H1 (cell line): ENCODE results near the gene TLL2. TPM values are rescaled to one million over a fixed set of nuclear protein-coding genes. Genes with fewer than 3 reads are reported as not detected.

ENCODE experiments used
- CTCF ChIA-PET: fragments of 300-600 bp; sonication (Branson Sonifier 250); formaldehyde crosslinking; loops from one replicate; lab custom pipeline; 2021; ENCODE audit not compliant: partially characterized antibody; lab: Charles Lee
- POLR2A ChIA-PET: fragments of 300-600 bp; sonication (Branson Sonifier 250); formaldehyde crosslinking; loops from one replicate; lab custom pipeline; 2021; ENCODE audit warnings: inconsistent platforms; ENCODE audit not compliant: partially characterized antibody; lab: Charles Lee
- DNase-seq, 2 experiments: peaks; one replicate each; pipeline versions ENCODE4 v3.0.0 to v3.0.0-alpha.2; 2010 to 2022; ENCODE audit warnings: low spot score in 2 of 2, low read depth in 1 of 2, mixed read lengths in 1 of 2
- FAIRE-seq: peaks from 2 replicates; lab custom pipeline; 2011; peaks lifted over from hg19 to GRCh38; lab: Jason Lieb, UNC
- H2AFZ ChIP-seq: 2 replicates; pipeline ENCODE4 v1.8.1; 2012; ENCODE audit warnings: low read length, inconsistent platforms
- H2AK5ac ChIP-seq: 2 replicates; pipeline ENCODE4 v1.6.1; 2013; ENCODE audit warnings: low read depth, low read length
- H2BK120ac ChIP-seq: replicated peaks from 2 replicates; pipeline ENCODE3; 2013; ENCODE audit warnings: low read depth, low read length, inconsistent platforms
- H2BK12ac ChIP-seq: 2 replicates; pipeline ENCODE4 v1.6.1; 2013; ENCODE audit warnings: low read depth, low read length
- H2BK15ac ChIP-seq: 2 replicates; pipeline ENCODE4 v1.6.1; 2013; ENCODE audit warnings: low read length
- H2BK20ac ChIP-seq: 2 replicates; pipeline ENCODE4 v1.6.1; 2013; ENCODE audit warnings: low read length
- H2BK5ac ChIP-seq: 2 replicates; pipeline ENCODE4 v1.6.1; 2013; ENCODE audit warnings: low read depth, low read length
- H3K14ac ChIP-seq: 2 replicates; pipeline ENCODE4 v1.6.1; 2013; ENCODE audit warnings: inconsistent platforms; ENCODE audit not compliant: insufficient read length
- H3K18ac ChIP-seq: 2 replicates; pipeline ENCODE4 v1.6.1; 2013; ENCODE audit warnings: low read length; ENCODE audit errors: extremely low read depth
- H3K23ac ChIP-seq: 2 replicates; pipeline ENCODE4 v1.6.1; 2013; ENCODE audit warnings: inconsistent platforms; ENCODE audit not compliant: insufficient read length
- H3K23me2 ChIP-seq: 2 replicates; pipeline ENCODE4 v1.6.1; 2013; ENCODE audit warnings: low read depth, low read length
- H3K27ac ChIP-seq: 2 replicates; pipeline ENCODE4 v1.6.1; 2011; ENCODE audit warnings: low read depth, low read length, inconsistent platforms
- H3K27me3 ChIP-seq, 4 experiments: replicated peaks in 1 of 4; 1 replicate in 1 of 4; 2 replicates in 3 of 4; pipeline versions ENCODE4 v1.6.1 to v1.8.1; 2011 to 2013; ENCODE audit warnings: low read length in 3 of 4, mild to moderate bottlenecking in 3 of 4, inconsistent platforms in 2 of 4, mixed read lengths in 2 of 4, moderate library complexity in 1 of 4; ENCODE audit not compliant: control insufficient read depth in 3 of 4, insufficient read depth in 3 of 4; ENCODE audit errors: extremely low read depth in 1 of 4
- H3K36me3 ChIP-seq, 4 experiments: 2 replicates each; pipeline versions ENCODE4 v1.6.1 to v1.8.1; 2011 to 2013; ENCODE audit warnings: mild to moderate bottlenecking in 4 of 4, low read length in 3 of 4, moderate library complexity in 2 of 4, control low read depth in 1 of 4, inconsistent platforms in 1 of 4; ENCODE audit not compliant: insufficient read depth in 4 of 4, control insufficient read depth in 2 of 4
- H3K4ac ChIP-seq: replicated peaks from 2 replicates; pipeline ENCODE3; 2013; ENCODE audit warnings: low read length, low read depth, mixed read lengths, inconsistent platforms; ENCODE audit not compliant: insufficient read length
- H3K4me1 ChIP-seq, 4 experiments: replicated peaks in 1 of 4; 1 replicate in 1 of 4; 2 replicates in 3 of 4; pipeline versions ENCODE4 v1.6.1 to v1.8.1; 2011 to 2013; ENCODE audit warnings: low read length in 3 of 4, inconsistent platforms in 2 of 4, mixed read lengths in 1 of 4; ENCODE audit not compliant: insufficient read depth in 4 of 4, control insufficient read depth in 3 of 4
- H3K4me2 ChIP-seq, 2 experiments: 2 replicates each; pipeline versions ENCODE4 v1.6.1 to v1.8.1; 2011 to 2013; ENCODE audit warnings: low read depth in 2 of 2, low read length in 2 of 2, control low read depth in 1 of 2, inconsistent platforms in 1 of 2, mild to moderate bottlenecking in 1 of 2; ENCODE audit not compliant: insufficient read depth in 1 of 2
- H3K4me3 ChIP-seq, 4 experiments: fragments of 200-600, 300-600 bp in 1 of 4; sonication (generic), shearing (Covaris generic), sonication (Bioruptor Twin) in 1 of 4; 2 replicates each; pipeline versions ENCODE4 v1.5.1 to v1.8.1; 2011 to 2016; ENCODE audit warnings: low read length in 4 of 4, low read depth in 3 of 4, control low read depth in 2 of 4, inconsistent platforms in 2 of 4, mild to moderate bottlenecking in 2 of 4, mixed read lengths in 1 of 4, moderate library complexity in 1 of 4; ENCODE audit not compliant: insufficient read depth in 2 of 4; ENCODE audit errors: extremely low read depth in 1 of 4
- H3K56ac ChIP-seq: replicated peaks from 2 replicates; pipeline ENCODE3; 2013; ENCODE audit warnings: low read depth, mild to moderate bottlenecking, mixed read lengths, low read length, inconsistent platforms; ENCODE audit not compliant: insufficient read length
- H3K79me1 ChIP-seq: 2 replicates; pipeline ENCODE4 v1.6.1; 2013; ENCODE audit warnings: low read depth, low read length, control low read depth
- H3K79me2 ChIP-seq, 2 experiments: 2 replicates each; pipeline versions ENCODE4 v1.6.1 to v1.8.1; 2012 to 2013; ENCODE audit warnings: low read length in 2 of 2, mild to moderate bottlenecking in 2 of 2, inconsistent platforms in 1 of 2; ENCODE audit not compliant: insufficient read depth in 2 of 2, control insufficient read depth in 1 of 2
- H3K9ac ChIP-seq, 4 experiments: replicated peaks in 1 of 4; 1 replicate in 1 of 4; 2 replicates in 3 of 4; pipeline versions ENCODE4 v1.6.1 to v1.8.1; 2011 to 2013; ENCODE audit warnings: low read depth in 3 of 4, low read length in 3 of 4, control low read depth in 2 of 4, mild to moderate bottlenecking in 2 of 4, moderate library complexity in 2 of 4, inconsistent platforms in 1 of 4; ENCODE audit errors: extremely low read depth in 1 of 4
- H3K9me3 ChIP-seq, 2 experiments: 2 replicates each; pipeline versions ENCODE4 v1.6.1 to v1.8.1; 2012 to 2013; ENCODE audit warnings: mild to moderate bottlenecking in 2 of 2, moderate library complexity in 2 of 2, control low read depth in 1 of 2, inconsistent platforms in 1 of 2, low read depth in 1 of 2, low read length in 1 of 2, mixed read lengths in 1 of 2; ENCODE audit not compliant: insufficient read depth in 2 of 2
- H4K20me1 ChIP-seq, 2 experiments: replicated peaks in 1 of 2; 2 replicates each; pipeline versions ENCODE3 to v1.8.1; 2011 to 2013; ENCODE audit warnings: inconsistent platforms in 2 of 2, low read length in 2 of 2, mild to moderate bottlenecking in 1 of 2; ENCODE audit not compliant: insufficient read depth in 2 of 2, control insufficient read depth in 1 of 2
- H4K5ac ChIP-seq: 2 replicates; pipeline ENCODE4 v1.6.1; 2013; ENCODE audit warnings: low read length, low read depth, mixed read lengths, inconsistent platforms; ENCODE audit not compliant: insufficient read length
- H4K8ac ChIP-seq: 2 replicates; pipeline ENCODE4 v1.8.0; 2013; ENCODE audit warnings: mild to moderate bottlenecking, moderate library complexity, low read length, inconsistent platforms; ENCODE audit not compliant: insufficient read depth; ENCODE audit errors: extremely low read depth
- H4K91ac ChIP-seq: replicated peaks from 2 replicates; pipeline ENCODE3; 2013; ENCODE audit warnings: low read length, mixed read lengths, inconsistent platforms; ENCODE audit not compliant: insufficient read length
- BCL11A ChIP-seq, 2 experiments: IDR thresholded peaks; one replicate each; pipeline ENCODE4 v1.6.1; 2011; ENCODE audit warnings: low read depth in 2 of 2, low read length in 2 of 2, mild to moderate bottlenecking in 2 of 2
- HDAC6 ChIP-seq: IDR thresholded peaks from one replicate; pipeline ENCODE4 v1.7.1; 2012; ENCODE audit warnings: low read depth, mild to moderate bottlenecking, inconsistent platforms, low read length, moderate library complexity
- RAD21 ChIP-seq, 2 experiments: IDR thresholded peaks in 1 of 2; conservative IDR thresholded peaks in 1 of 2; 2 replicates each; pipeline ENCODE4 v1.6.1; 2011; ENCODE audit warnings: low read depth in 2 of 2, low read length in 2 of 2, improper control_type of control experiment in 1 of 2, inconsistent platforms in 1 of 2, mild to moderate bottlenecking in 1 of 2, moderate library complexity in 1 of 2
- SIN3A ChIP-seq, 2 experiments: IDR thresholded peaks in 1 of 2; conservative IDR thresholded peaks in 1 of 2; 2 replicates each; pipeline ENCODE4 v1.6.1; 2011 to 2012; ENCODE audit warnings: low read length in 2 of 2, improper control_type of control experiment in 1 of 2, low read depth in 1 of 2, mild to moderate bottlenecking in 1 of 2
- WGBS, 2 experiments: shearing (Covaris generic) in 1 of 2; methylation state at CpG; one replicate each; pipeline versions ENCODE4 v1.1.6 to v1.1.7; 2013 to 2015; ENCODE audit warnings: low lambda C conversion rate in 2 of 2, mixed read lengths in 2 of 2, inconsistent platforms in 1 of 2, low coverage in 1 of 2, missing lambda C conversion rate in 1 of 2; ENCODE audit not compliant: insufficient replicate concordance in 2 of 2, insufficient coverage in 1 of 2, insufficient read length in 1 of 2; ENCODE audit errors: extremely low coverage in 1 of 2, missing lambda C conversion rate in 1 of 2; 5-methylcytosine and 5-hydroxymethylcytosine counted together
- polyA plus RNA-seq, 7 experiments: library from polyadenylated mRNA; depleted of rRNA in 3 of 7; stranded (reverse) in 5 of 7; unstranded in 2 of 7; fragments of >200 nt in 5 of 7; fragments of 200-250 nt in 2 of 7; gene quantifications; 1 replicate in 5 of 7; 2 replicates in 1 of 7; 4 replicates in 1 of 7; pipeline versions ENCODE4 v1.2.1 to v1.2.3, GENCODE V29; 2011 to 2013; ENCODE audit warnings: missing spikeins in 2 of 7, mixed read lengths in 2 of 7
- total RNA-seq: library from RNA; stranded (reverse); fragmentation: NEBNext Ultra II Directional; extraction: Animal tissue kit (Norgen Biotek cat#: 25700); gene quantifications from 2 replicates; pipeline ENCODE4 v1.2.1, GENCODE V29; 2021
- TF ChIP-seq, protein P1 (sequence below), 3 experiments: IDR thresholded peaks; 1 replicate in 2 of 3; 2 replicates in 1 of 3; pipeline versions ENCODE4 v1.5.1 to v1.6.1; 2011; ENCODE audit warnings: low read length in 3 of 3, mild to moderate bottlenecking in 3 of 3, inconsistent platforms in 2 of 3, low read depth in 1 of 3, moderate library complexity in 1 of 3; ENCODE audit not compliant: insufficient read depth in 1 of 3; ENCODE audit errors: control extremely low read depth in 1 of 3
- TF ChIP-seq, protein P2 (sequence below): IDR thresholded peaks from 2 replicates; pipeline ENCODE4 v1.6.1; 2012; ENCODE audit warnings: inconsistent platforms

Gene TLL2
- total and polyA plus RNA-seq, 2 of the 8 experiments (the other 6 are each of a cell fraction or from before 2014, with no cell fraction given) = 2.4 to 3.2 TPM

DNA sequence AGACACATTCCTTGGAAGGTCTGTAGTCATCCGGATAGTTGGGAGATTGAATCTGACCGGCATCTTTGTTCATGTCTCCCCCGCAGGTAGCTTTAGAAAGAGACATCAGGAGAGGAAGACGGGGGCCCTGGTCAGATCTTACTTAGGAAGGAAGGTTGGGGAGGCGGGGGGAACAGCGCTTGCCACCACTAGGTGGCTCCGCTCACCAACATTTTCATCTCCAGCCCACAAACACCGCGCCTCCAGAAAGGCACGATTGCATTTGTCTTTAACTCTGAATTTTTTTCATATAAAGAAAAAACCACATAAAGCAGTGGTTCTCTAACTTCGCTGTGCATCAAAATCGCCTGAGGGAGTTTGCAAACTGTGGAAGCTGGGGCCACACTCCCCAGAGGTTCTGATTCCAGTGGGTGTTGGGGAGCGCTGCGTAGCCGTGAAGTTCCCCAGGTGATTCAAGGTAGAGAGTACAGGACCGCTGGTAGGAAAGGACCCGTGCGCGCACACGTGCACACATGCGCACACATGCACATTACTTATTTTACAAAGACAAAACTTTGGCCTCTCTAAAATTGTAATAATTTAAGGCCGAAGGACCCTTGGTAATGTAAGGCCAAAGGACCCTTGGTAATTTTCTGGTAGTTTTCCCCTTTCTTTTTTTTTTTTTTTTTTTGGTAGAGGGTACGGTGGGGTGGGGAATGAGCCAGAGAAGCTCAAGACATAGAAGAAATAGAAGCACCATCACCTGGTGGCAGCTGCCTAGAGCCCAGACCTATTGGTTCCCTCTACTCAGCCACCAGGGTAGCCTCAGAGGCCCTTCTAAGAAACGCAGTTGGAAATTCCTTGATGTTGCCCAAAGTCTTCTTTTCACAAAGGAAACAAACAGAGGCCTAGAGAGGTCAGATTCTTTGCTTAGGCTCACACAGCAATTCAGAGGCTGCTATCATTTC, 117.5 kb downstream of the TLL2 start:
- Histone ChIP-seq H4K8ac (no peak overlapping the region), H3K9ac (no peak overlapping the region), H3K4me3 (peak overlapping the region; percentile 10 to 49 (median 22); a peak in 4 of 8 replicates), H2BK12ac (0 out of 2 replicates have a peak overlapping the region, but pooled peaks have one; percentile 14), H3K4me1 (peaks cover 0 to 6% (median 2%) of the 10 kb centered on the region in 4 experiments; a peak in 6 of 7 replicates), H3K56ac (no peak overlapping the region), H2AFZ (peak overlapping the region; percentile 80), H3K4me2 (peak overlapping the region; percentile 4 to 47; a peak in 3 of 4 replicates), H2BK15ac (no peak overlapping the region), H3K36me3 (no peaks in the 10 kb centered on the region), H3K4ac (no peak overlapping the region), H3K27me3 (no peaks in the 10 kb centered on the region; a peak in 2 of 7 replicates), H3K27ac (no peak overlapping the region), H2BK5ac (no peak overlapping the region), H4K20me1 (no peaks in the 10 kb centered on the region), H3K23me2 (no peaks in the 10 kb centered on the region), H2AK5ac (no peak overlapping the region), H4K5ac (no peak overlapping the region), H2BK20ac (0 out of 2 replicates have a peak overlapping the region, but pooled peaks have one; percentile 61), H4K91ac (no peak overlapping the region), H3K9me3 (no peaks in the 10 kb centered on the region), H3K79me1 (no peaks in the 10 kb centered on the region), H3K79me2 (no peaks in the 10 kb centered on the region), H3K18ac (peak overlapping the region; percentile 82; the same call in 1 of the 2 replicates), H3K14ac (no peak overlapping the region), H2BK120ac (no peak overlapping the region), H3K23ac (no peak overlapping the region)
- TF ChIP-seq HDAC6 (no peak), RAD21 (IDR thresholded peaks at IDR 0.05 in 1 of 2, conservative IDR thresholded peaks at IDR 0.05 in 1 of 2; ENCODE audit: low read depth in 2 of 2, low read length in 2 of 2) (peak; percentile 91 to 92), BCL11A (IDR thresholded peaks at IDR 0.05; ENCODE audit: low read depth in 2 of 2, low read length in 2 of 2) (no peak), SIN3A (conservative IDR thresholded peaks at IDR 0.05 in 1 of 2, IDR thresholded peaks at IDR 0.05 in 1 of 2; ENCODE audit: low read depth in 1 of 2, low read length in 2 of 2) (0 out of 4 replicates have a peak, but pooled peaks of 1 of the 2 experiments have one; percentile 41)
- TF ChIP-seq, protein P1, sequence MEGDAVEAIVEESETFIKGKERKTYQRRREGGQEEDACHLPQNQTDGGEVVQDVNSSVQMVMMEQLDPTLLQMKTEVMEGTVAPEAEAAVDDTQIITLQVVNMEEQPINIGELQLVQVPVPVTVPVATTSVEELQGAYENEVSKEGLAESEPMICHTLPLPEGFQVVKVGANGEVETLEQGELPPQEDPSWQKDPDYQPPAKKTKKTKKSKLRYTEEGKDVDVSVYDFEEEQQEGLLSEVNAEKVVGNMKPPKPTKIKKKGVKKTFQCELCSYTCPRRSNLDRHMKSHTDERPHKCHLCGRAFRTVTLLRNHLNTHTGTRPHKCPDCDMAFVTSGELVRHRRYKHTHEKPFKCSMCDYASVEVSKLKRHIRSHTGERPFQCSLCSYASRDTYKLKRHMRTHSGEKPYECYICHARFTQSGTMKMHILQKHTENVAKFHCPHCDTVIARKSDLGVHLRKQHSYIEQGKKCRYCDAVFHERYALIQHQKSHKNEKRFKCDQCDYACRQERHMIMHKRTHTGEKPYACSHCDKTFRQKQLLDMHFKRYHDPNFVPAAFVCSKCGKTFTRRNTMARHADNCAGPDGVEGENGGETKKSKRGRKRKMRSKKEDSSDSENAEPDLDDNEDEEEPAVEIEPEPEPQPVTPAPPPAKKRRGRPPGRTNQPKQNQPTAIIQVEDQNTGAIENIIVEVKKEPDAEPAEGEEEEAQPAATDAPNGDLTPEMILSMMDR (IDR thresholded peaks at IDR 0.05; ENCODE audit: control extremely low read depth in 1 of 3, insufficient read depth in 1 of 3, low read depth in 1 of 3, low read length in 3 of 3) = peak; percentile 88 to 91 (median 89)
- TF ChIP-seq, protein P2, sequence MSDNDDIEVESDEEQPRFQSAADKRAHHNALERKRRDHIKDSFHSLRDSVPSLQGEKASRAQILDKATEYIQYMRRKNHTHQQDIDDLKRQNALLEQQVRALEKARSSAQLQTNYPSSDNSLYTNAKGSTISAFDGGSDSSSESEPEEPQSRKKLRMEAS = 0 out of 2 replicates have a peak, but pooled peaks have one; percentile 39
- peak; percentile 78 for FAIRE-seq
- 38% methylated on average over 23 of the region's 24 CpGs; no CpG with 5 or more reads in 1 of the 2 experiments for WGBS, 2 experiments
- peak; percentile 56 to 79 for DNase-seq
- ChIA-PET POLR2A (interaction anchor here (1.0 kb wide), 1 partner anchor 120 kb away, joined by 3 read pairs; no protein-coding TSS in a partner anchor), CTCF (interaction anchor here (0.6 to 11.2 kb wide), 42 partner anchors 8 to 629 kb away, joined by 3 to 152 read pairs (median 5); partner anchors contain the start of gene TLL2)
